GM20431 (cell line): Measurements from ENCODE around the gene PTPN6.

Source experiments
- in situ Hi-C: fragments of 300-500 bp; cut with MseI, MboI; formaldehyde crosslinking; loops from one replicate; pipeline ENCODE4 v1.15.0; 2020; ENCODE audit warnings: low sequenced_read_pairs; ENCODE audit not compliant: unreplicated experiment

Gene PTPN6

DNA sequence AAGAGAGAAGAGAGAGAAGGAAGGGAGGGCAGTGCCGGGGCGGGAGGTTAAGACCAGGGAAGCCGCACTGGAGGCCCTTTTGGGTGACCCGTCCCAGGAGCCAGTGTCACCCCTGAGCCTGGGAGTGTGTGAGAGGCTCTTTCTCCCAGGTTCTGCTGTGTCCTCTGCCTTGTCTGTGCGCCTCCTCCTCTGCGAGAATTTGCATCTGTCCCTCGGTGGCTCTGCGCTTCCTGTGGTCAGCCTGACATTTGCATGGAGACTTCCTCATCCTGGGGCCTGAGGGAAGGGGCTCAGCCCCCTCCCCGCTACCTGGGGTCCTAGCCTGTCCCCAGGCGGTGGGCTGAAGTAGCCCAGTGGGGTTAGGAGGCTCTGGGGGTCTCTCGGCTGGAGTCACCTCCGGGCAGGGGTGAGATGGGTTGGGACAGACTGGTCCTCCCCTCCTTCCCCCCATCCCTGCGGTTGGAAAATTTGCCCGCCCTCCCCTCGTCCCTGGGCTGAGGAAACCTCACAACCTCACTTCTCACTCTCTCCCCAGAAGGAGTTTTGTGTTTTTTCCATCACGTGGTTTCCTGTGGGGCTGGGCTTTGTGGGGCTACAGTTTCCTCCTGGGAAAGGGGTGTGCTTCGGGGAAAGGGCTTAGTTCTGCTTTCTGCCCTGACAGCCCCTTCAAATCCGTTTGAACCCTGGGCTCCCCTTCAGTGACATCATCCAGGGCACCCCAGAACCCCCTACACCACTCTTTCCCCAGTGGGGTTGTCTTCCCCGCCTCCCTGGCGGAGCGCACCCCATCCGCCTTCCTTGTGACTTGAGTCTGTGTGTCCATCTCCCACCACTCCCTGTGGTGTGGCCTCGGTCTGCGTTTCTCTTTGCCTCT is 2.5 kb downstream of the PTPN6 start:
- in situ Hi-C loops: no loop called here

DNA sequence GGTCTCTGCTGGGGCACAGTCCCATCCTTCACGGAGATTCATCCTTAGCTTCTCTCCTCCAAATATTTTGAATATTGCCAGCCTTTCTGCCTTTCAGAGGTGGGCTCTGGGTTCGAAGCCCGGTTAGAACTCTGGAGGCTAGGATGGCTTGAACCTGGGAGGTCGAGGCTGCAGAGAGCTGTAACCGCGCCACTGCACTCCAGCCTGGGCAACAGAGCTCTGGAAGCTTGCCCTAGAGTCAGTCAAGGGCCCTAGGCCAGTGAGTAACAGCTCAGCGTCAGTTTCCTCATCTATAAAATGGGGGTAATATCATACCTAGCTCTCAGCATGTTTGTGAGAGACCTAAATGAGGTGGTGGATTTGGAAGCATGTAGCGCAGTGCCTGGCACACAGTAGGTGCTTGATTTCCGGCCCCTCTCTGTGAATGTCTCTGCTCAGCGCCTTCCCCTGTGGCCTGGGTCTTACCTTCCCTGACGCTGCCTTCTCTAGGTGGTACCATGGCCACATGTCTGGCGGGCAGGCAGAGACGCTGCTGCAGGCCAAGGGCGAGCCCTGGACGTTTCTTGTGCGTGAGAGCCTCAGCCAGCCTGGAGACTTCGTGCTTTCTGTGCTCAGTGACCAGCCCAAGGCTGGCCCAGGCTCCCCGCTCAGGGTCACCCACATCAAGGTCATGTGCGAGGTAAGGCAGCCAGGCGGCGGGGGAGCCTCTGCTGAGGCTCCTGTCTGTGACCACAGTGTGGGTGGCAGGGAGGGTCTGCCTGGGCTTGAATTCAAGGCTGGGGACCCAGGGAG is 3.4 kb downstream of the PTPN6 start:
- in situ Hi-C loops: no loop called here

DNA sequence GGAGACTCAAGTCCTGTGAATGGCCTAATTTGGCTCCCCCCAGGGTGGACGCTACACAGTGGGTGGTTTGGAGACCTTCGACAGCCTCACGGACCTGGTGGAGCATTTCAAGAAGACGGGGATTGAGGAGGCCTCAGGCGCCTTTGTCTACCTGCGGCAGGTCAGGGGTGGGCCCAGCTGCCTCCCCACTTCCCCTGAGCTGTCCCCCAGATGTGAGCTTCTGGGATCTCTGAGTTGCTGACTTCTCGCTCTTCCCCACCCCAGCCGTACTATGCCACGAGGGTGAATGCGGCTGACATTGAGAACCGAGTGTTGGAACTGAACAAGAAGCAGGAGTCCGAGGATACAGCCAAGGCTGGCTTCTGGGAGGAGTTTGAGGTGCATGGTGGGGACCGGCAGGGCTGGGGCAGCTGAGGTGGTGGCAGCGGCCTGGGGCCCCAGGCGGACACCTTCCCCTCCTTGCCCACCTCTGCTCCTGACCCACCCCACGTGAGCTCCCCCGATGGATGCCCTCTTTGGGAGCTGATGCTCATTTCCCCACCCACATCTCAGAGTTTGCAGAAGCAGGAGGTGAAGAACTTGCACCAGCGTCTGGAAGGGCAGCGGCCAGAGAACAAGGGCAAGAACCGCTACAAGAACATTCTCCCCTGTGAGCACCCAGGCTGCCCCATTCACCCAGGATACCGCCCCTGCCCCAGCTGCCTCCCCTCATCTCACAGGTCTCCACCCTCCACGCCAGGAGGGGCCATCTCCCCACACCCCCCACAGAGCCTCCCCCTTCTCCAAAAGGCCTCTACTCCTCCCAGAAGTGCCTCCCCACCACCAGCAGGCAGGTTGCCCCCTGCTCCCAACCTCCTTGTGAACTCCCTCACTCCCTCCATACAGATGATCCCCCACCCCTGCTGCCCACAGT is 4.2 kb downstream of the PTPN6 start:
- in situ Hi-C loops: no loop called here

- in situ Hi-C loops: no loop called here
These were observed 5.0 kb downstream of the PTPN6 start for GRCh38 chr12:6956021-6956727.

GRCh38 chr12:6957151-6957701 is 6.1 kb downstream of the PTPN6 start:
- in situ Hi-C loops: no loop called here

DNA sequence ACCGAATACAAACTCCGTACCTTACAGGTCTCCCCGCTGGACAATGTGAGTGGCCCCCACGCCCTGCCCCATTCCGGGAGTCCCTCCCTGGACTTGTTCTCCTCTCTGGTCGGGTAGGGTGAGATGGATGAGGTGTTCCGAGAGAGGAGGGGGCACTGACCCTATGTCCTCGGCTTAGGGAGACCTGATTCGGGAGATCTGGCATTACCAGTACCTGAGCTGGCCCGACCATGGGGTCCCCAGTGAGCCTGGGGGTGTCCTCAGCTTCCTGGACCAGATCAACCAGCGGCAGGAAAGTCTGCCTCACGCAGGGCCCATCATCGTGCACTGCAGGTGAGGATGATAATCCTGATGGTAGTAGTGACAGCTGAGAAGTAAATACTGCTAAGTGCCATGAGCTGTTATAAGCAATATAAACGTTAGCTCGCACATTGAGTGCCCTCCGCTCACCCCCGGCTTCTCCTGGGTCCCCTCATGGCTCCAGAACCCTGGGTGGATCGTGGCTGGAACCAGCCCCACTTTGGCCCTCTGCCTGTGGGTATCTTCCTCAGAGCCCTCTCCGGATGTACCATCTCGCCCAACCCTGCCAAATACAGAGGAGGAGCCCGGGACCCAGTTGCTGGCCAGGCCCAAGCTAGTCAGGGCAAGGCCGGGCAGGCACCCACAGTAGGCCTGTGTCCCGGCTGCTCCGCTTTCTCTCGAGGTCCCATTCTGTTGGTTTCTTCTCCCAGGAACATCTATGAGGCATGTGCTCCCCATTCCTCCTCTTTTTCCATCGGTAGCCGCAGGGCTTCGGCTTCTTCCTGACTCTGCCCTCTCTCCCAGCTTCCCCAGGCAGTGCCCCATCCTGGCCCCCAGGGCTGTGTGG is 6.8 kb downstream of the PTPN6 start:
- in situ Hi-C loops: no loop called here

- in situ Hi-C loops: no loop called here
These were observed 7.5 kb downstream of the PTPN6 start for GRCh38 chr12:6958609-6959057.

- in situ Hi-C loops: no loop called here
These were observed 8.1 kb downstream of the PTPN6 start for GRCh38 chr12:6959058-6959804.

DNA sequence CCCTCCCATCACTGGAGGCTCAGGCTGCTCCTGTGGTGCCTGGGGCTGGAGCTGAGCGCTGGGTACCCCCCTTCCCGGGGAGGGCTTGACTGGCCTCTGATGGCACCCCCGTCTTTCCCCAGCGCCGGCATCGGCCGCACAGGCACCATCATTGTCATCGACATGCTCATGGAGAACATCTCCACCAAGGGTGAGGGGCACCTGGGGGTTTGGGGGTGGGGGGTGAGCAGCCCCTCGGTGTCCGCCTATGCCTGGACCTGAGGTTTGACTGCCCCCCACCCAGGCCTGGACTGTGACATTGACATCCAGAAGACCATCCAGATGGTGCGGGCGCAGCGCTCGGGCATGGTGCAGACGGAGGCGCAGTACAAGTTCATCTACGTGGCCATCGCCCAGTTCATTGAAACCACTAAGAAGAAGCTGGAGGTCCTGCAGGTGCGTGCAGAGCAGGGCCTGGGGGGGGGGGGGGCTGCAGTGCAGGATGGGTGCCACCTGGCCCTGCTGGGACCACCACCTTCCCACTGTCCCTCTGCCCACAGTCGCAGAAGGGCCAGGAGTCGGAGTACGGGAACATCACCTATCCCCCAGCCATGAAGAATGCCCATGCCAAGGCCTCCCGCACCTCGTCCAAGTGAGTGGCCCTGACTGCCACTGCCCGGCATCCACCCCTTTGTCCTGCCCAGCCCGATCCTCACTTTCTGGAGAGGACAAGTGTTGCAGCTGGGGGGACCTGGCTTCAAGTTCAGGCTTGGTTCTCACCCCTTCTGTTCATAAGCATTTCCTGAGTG is 8.8 kb downstream of the PTPN6 start:
- in situ Hi-C loops: no loop called here

DNA sequence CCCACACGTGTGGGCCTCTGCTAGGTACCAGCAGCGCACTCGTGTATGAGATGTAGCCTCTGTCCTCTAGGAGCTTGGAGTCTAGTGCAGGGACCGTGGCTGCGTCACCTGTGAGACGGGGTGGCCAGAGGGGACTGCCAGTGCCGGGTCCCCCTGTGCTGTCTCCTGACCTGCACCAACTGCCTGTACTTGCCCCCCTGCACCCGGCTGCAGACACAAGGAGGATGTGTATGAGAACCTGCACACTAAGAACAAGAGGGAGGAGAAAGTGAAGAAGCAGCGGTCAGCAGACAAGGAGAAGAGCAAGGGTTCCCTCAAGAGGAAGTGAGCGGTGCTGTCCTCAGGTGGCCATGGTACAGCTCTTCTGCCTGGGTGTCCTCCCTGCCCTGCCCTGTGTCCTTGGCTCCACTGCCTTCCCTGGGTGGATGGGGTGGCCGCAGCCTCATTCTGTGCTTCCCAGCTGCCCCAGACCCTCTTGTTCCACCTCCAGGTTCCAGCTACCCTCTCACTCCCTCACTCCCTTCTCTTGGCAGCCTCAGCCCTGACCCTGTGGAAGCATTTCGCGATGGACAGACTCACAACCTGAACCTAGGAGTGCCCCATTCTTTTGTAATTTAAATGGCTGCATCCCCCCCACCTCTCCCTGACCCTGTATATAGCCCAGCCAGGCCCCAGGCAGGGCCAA is 9.6 kb downstream of the PTPN6 start:
- in situ Hi-C loops: no loop called here

DNA sequence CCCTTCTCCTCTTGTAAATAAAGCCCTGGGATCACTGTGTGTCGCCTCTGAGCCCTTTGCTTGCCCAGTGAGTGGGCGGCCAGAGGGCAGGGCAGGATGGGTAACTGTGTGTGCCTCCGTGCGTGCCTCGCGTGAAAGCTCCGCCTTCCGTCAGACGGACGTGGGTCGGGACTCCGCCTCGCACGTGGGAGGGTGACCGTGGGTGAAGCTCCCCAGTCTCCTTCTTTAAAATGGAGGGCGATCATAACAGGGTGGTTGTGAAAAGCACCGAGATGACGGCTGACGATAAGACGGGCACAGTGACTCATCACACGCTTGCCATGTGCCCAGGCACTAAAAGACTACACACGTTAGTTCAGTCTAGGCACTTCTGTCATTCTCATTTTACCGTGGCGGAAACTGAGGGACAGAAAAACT is 10.1 kb downstream of the PTPN6 start:
- in situ Hi-C loops: no loop called here

GRCh38 chr12:6961695-6962284 is 10.6 kb downstream of the PTPN6 start:
- in situ Hi-C loops: no loop called here

- in situ Hi-C loops: no loop called here
These were observed 11.3 kb downstream of the PTPN6 start for GRCh38 chr12:6962285-6963015.

DNA sequence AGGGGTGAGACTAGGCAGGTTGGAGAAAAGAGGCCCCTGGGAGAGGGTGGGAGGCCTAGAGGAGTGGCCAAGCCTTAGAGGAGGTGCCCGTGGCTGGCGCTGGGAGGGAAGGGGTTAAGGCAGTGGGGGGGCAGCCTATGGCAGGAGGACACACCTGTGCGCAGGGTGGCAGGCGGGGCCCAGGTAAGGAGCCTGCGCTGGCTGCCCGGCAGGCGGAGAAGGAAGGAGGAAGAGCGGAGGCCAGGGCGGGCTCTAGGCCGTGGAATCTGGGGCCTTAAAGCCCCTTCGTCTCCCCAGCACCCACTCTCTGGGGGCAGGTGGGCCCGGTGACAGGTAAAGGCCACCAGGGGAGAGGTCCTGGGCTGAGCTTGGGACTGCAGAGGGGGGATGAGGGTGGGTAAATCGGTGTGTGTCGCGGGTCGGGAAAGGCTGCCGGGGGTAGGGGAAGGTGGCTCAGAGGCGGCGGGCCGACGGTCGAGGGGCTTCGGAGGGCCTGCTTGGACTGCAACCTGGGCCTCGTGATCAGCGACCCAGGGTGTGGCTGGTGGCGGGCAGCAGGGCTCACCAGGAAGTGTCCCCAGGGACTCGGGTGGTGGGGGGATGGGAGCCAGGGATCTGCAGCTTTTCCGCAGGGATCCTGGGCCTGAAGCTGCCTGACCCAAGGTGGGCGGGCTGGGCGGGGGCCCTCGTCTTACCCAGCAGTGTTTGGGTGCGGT is 12.0 kb downstream of the PTPN6 start:
- in situ Hi-C loops: no loop called here
